Keratinocyte (primary cell): Measurements from ENCODE around the gene ADAM22. TPM values are rescaled to one million over a fixed set of nuclear protein-coding genes. Genes with fewer than 3 reads are reported as not detected.

ENCODE experiments used
- DNase-seq: peaks from one replicate; pipeline ENCODE4 v3.0.0-alpha.2; 2011; ENCODE audit warnings: low read depth, missing footprints, low spot score
- FAIRE-seq: peaks from 2 replicates; lab custom pipeline; 2011; peaks lifted over from hg19 to GRCh38; lab: Jason Lieb, UNC
- H2AFZ ChIP-seq: 2 replicates; pipeline ENCODE4 v1.6.0; 2012; ENCODE audit warnings: low read length, control low read depth, inconsistent platforms; ENCODE audit not compliant: control insufficient read depth
- H3K27ac ChIP-seq: 2 replicates; pipeline ENCODE4 v1.5.1; 2011; ENCODE audit warnings: low read length; ENCODE audit not compliant: control insufficient read depth, insufficient read depth
- H3K27me3 ChIP-seq: 3 replicates; pipeline ENCODE4 v1.6.0; 2011; ENCODE audit warnings: low read length; ENCODE audit not compliant: control insufficient read depth, insufficient read depth; ENCODE audit errors: extremely low read depth
- H3K36me3 ChIP-seq, 2 experiments: 2 replicates in 1 of 2; 3 replicates in 1 of 2; pipeline ENCODE4 v1.5.1; 2011; ENCODE audit warnings: low read length in 2 of 2, mild to moderate bottlenecking in 1 of 2; ENCODE audit not compliant: control insufficient read depth in 2 of 2, insufficient read depth in 2 of 2; ENCODE audit errors: extremely low read depth in 1 of 2
- H3K4me1 ChIP-seq: 3 replicates; pipeline ENCODE4 v1.5.1; 2011; ENCODE audit warnings: low read length; ENCODE audit not compliant: control insufficient read depth, insufficient read depth; ENCODE audit errors: extremely low read depth
- H3K4me2 ChIP-seq: 3 replicates; pipeline ENCODE4 v1.6.0; 2011; ENCODE audit warnings: low read depth, low read length; ENCODE audit not compliant: control insufficient read depth, insufficient read depth; ENCODE audit errors: extremely low read depth
- H3K4me3 ChIP-seq, 3 experiments: fragments of 200-600 bp in 1 of 3; sonication (generic) in 1 of 3; 2 replicates in 2 of 3; 3 replicates in 1 of 3; pipeline ENCODE4 v1.5.1; 2011 to 2016; ENCODE audit warnings: low read length in 3 of 3, mild to moderate bottlenecking in 3 of 3, control low read depth in 2 of 3, inconsistent platforms in 1 of 3, low read depth in 1 of 3, mixed read lengths in 1 of 3, mixed run types in 1 of 3, moderate library complexity in 1 of 3; ENCODE audit not compliant: control insufficient read depth in 2 of 3, insufficient read depth in 2 of 3; ENCODE audit errors: extremely low read depth in 1 of 3
- H3K79me2 ChIP-seq: 2 replicates; pipeline ENCODE4 v1.6.0; 2012; ENCODE audit warnings: low read length; ENCODE audit not compliant: control insufficient read depth, insufficient read depth
- H3K9ac ChIP-seq: 3 replicates; pipeline ENCODE4 v1.6.0; 2011; ENCODE audit warnings: low read length; ENCODE audit not compliant: control insufficient read depth, insufficient read depth; ENCODE audit errors: extremely low read depth
- H3K9me1 ChIP-seq: 3 replicates; pipeline ENCODE4 v1.6.0; 2011; ENCODE audit warnings: low read length; ENCODE audit not compliant: control insufficient read depth, insufficient read depth; ENCODE audit errors: extremely low read depth
- H3K9me3 ChIP-seq: 2 replicates; pipeline ENCODE4 v1.5.1; 2012; ENCODE audit warnings: low read depth, low read length; ENCODE audit not compliant: control insufficient read depth
- H4K20me1 ChIP-seq: 3 replicates; pipeline ENCODE4 v1.6.0; 2011; ENCODE audit warnings: low read length; ENCODE audit not compliant: control insufficient read depth, insufficient read depth; ENCODE audit errors: extremely low read depth
- EZH2 ChIP-seq: IDR thresholded peaks from one replicate; pipeline ENCODE4 v1.6.1; 2012; ENCODE audit warnings: inconsistent platforms, mild to moderate bottlenecking, low read length, moderate library complexity
- dilution Hi-C: fragments of 300-500 bp; cut with MboI; formaldehyde crosslinking; loops from one replicate; pipeline ENCODE4 v1.7.0; 2020; ENCODE audit warnings: low sequenced_read_pairs; ENCODE audit not compliant: extremely low pct_ligation_motif_present
- polyA plus RNA-seq, 5 experiments: library from polyadenylated mRNA; depleted of rRNA in 3 of 5; stranded (reverse) in 3 of 5; stranded (forward) in 1 of 5; unstranded in 1 of 5; fragments of >200 nt; gene quantifications; 1 replicate in 1 of 5; 2 replicates in 3 of 5; 3 replicates in 1 of 5; pipeline versions ENCODE4 v1.2.1 to v1.2.3, GENCODE V29; 2011 to 2012; ENCODE audit warnings: missing spikeins in 2 of 5, low read depth in 1 of 5, low replicate concordance in 1 of 5
- TF ChIP-seq, protein P1 (sequence below), 3 experiments: IDR thresholded peaks in 1 of 3; conservative IDR thresholded peaks in 1 of 3; optimal IDR thresholded peaks in 1 of 3; 2 replicates in 2 of 3; 3 replicates in 1 of 3; pipeline versions ENCODE3 to v1.5.1; 2011; ENCODE audit warnings: low read length in 3 of 3, mild to moderate bottlenecking in 3 of 3, moderate library complexity in 2 of 3, control low read depth in 1 of 3, inconsistent platforms in 1 of 3; ENCODE audit not compliant: insufficient read depth in 2 of 3; ENCODE audit errors: extremely low read depth in 1 of 3

Gene ADAM22
- polyA plus RNA-seq, 1 donor (not counting 4 experiments of a cell fraction or from before 2014, with no cell fraction given): 0.07 TPM

GRCh38 chr7:87960239-87960638 is 26.2 kb downstream of the ADAM22 start:
- DNase-seq (no peak), FAIRE-seq (no peak)
- Histone ChIP-seq H3K9ac (no peak overlapping the region), H2AFZ (no peak overlapping the region), H3K4me1 (no peaks in the 10 kb centered on the region), H3K4me2 (no peak overlapping the region), H3K9me1 (no peaks in the 10 kb centered on the region), H3K4me3 (no peak overlapping the region), H4K20me1 (no peaks in the 10 kb centered on the region), H3K36me3 (no peaks in the 10 kb centered on the region), H3K79me2 (no peaks in the 10 kb centered on the region), H3K27ac (no peak overlapping the region), H3K9me3 (no peaks in the 10 kb centered on the region), H3K27me3 (no peaks in the 10 kb centered on the region)
- dilution Hi-C loops: no loop called here
- no peak for TF ChIP-seq EZH2
- TF ChIP-seq, protein P1, sequence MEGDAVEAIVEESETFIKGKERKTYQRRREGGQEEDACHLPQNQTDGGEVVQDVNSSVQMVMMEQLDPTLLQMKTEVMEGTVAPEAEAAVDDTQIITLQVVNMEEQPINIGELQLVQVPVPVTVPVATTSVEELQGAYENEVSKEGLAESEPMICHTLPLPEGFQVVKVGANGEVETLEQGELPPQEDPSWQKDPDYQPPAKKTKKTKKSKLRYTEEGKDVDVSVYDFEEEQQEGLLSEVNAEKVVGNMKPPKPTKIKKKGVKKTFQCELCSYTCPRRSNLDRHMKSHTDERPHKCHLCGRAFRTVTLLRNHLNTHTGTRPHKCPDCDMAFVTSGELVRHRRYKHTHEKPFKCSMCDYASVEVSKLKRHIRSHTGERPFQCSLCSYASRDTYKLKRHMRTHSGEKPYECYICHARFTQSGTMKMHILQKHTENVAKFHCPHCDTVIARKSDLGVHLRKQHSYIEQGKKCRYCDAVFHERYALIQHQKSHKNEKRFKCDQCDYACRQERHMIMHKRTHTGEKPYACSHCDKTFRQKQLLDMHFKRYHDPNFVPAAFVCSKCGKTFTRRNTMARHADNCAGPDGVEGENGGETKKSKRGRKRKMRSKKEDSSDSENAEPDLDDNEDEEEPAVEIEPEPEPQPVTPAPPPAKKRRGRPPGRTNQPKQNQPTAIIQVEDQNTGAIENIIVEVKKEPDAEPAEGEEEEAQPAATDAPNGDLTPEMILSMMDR (optimal IDR thresholded peaks at IDR 0.05 in 1 of 3, IDR thresholded peaks at IDR 0.05 in 1 of 3, conservative IDR thresholded peaks at IDR 0.05 in 1 of 3; ENCODE audit: extremely low read depth in 1 of 3, insufficient read depth in 2 of 3, low read length in 3 of 3): no peak

DNA sequence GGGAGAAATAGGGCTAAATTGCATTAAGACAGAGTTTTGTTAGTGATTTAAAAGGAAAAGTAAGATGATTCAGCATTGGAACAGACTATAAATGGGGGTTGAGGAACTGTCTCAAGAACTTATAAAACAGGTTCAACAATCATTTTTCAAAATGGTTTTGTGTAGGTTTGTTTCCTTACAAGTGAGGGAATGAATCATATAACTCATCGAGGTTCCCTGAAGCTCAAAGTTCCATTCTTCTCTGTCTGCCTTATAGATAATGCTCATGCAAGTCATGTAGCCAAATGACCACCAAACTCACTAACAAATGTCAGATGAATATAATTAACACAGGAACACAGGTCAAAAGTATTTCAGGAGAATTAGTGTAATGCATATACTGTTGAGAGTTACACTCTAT is 27.7 kb downstream of the ADAM22 start:
- no peak overlapping the region for H3K4me2 ChIP-seq
- no peak for FAIRE-seq
- no peak for TF ChIP-seq EZH2
- TF ChIP-seq, protein P1 (optimal IDR thresholded peaks at IDR 0.05 in 1 of 3, IDR thresholded peaks at IDR 0.05 in 1 of 3, conservative IDR thresholded peaks at IDR 0.05 in 1 of 3; ENCODE audit: extremely low read depth in 1 of 3, insufficient read depth in 2 of 3, low read length in 3 of 3): no peak
- H3K9me1 ChIP-seq: no peaks in the 10 kb centered on the region
- no peak overlapping the region for H3K27ac ChIP-seq
- no peak overlapping the region for H2AFZ ChIP-seq
- H3K79me2 ChIP-seq: no peaks in the 10 kb centered on the region
- dilution Hi-C loops: no loop called here
- H4K20me1 ChIP-seq: no peaks in the 10 kb centered on the region
- DNase-seq: no peak
- no peaks in the 10 kb centered on the region for H3K9me3 ChIP-seq
- H3K4me1 ChIP-seq: no peaks in the 10 kb centered on the region
- H3K36me3 ChIP-seq: no peaks in the 10 kb centered on the region
- no peaks in the 10 kb centered on the region for H3K27me3 ChIP-seq
- no peak overlapping the region for H3K4me3 ChIP-seq
- no peak overlapping the region for H3K9ac ChIP-seq
